ENCODE data around the gene CACNA1S. TPM values are rescaled to one million over a fixed set of nuclear protein-coding genes. Genes with fewer than 3 reads are reported as not detected.

The CACNA1S gene
- not detected in 2 replicates for total RNA-seq (2014; rRNA removed; shearing (Covaris generic); ENCODE audit: low replicate concordance)

GRCh38 chr1:201112173-201112731 is at the start of gene CACNA1S:
Gene CACNA1S (minus strand): TSS chr1:201112426. CDS start chr1:201112339, 87 bp downstream.
- no peak for DNase-seq (ENCODE audit: low read depth)
- in situ Hi-C loops (cut with HindIII; ENCODE audit: low pct_unique_long_range_greater_than_20kb, low sequenced_read_pairs) = no loop called here

- DNase-seq (ENCODE audit: low read depth) = no peak
- in situ Hi-C loops (cut with HindIII; ENCODE audit: low pct_unique_long_range_greater_than_20kb, low sequenced_read_pairs) = no loop called here
These were observed 45.7 kb upstream of the CACNA1S start for GRCh38 chr1:201157949-201158348.

- DNase-seq (ENCODE audit: low read depth) = no peak
- in situ Hi-C loops (cut with HindIII; ENCODE audit: low pct_unique_long_range_greater_than_20kb, low sequenced_read_pairs) = no loop called here
These were observed 44.6 kb upstream of the CACNA1S start for GRCh38 chr1:201156819-201157218.

- no peak for DNase-seq (ENCODE audit: low read depth)
- in situ Hi-C loops (cut with HindIII; ENCODE audit: low pct_unique_long_range_greater_than_20kb, low sequenced_read_pairs) = no loop called here
These were observed 44.1 kb upstream of the CACNA1S start for GRCh38 chr1:201156346-201156745.

GRCh38 chr1:201155354-201155753 is 43.1 kb upstream of the CACNA1S start:
- no peak for DNase-seq (ENCODE audit: low read depth)
- in situ Hi-C loops (cut with HindIII; ENCODE audit: low pct_unique_long_range_greater_than_20kb, low sequenced_read_pairs) = no loop called here

GRCh38 chr1:201154389-201155165 is 42.4 kb upstream of the CACNA1S start, which contains the start of gene TMEM9:
Gene TMEM9 (minus strand): TSS chr1:201154474. CDS start chr1:201153923, 551 bp downstream.
- in situ Hi-C loops (cut with HindIII; ENCODE audit: low pct_unique_long_range_greater_than_20kb, low sequenced_read_pairs) = no loop called here

GRCh38 chr1:201153474-201154388 is 41.5 kb upstream of the CACNA1S start:
- in situ Hi-C loops (cut with HindIII; ENCODE audit: low pct_unique_long_range_greater_than_20kb, low sequenced_read_pairs) = no loop called here
- peak; percentile 50 for DNase-seq (ENCODE audit: low read depth)

More at GRCh38 chr1:201154389-201155165, 42.4 kb upstream of the CACNA1S start, which contains the start of gene TMEM9:
- DNase-seq (ENCODE audit: low read depth) = peak; percentile 93

- in situ Hi-C loops (cut with HindIII; ENCODE audit: low pct_unique_long_range_greater_than_20kb, low sequenced_read_pairs) = no loop called here
These were observed 37.2 kb upstream of the CACNA1S start for GRCh38 chr1:201149400-201149799.

GRCh38 chr1:201147396-201148015 is 35.3 kb upstream of the CACNA1S start:
- no peak for DNase-seq (ENCODE audit: low read depth)
- in situ Hi-C loops (cut with HindIII; ENCODE audit: low pct_unique_long_range_greater_than_20kb, low sequenced_read_pairs) = no loop called here

More at GRCh38 chr1:201149400-201149799, 37.2 kb upstream of the CACNA1S start:
- DNase-seq (ENCODE audit: low read depth) = peak; percentile 45

- in situ Hi-C loops (cut with HindIII; ENCODE audit: low pct_unique_long_range_greater_than_20kb, low sequenced_read_pairs) = no loop called here
- no peak for DNase-seq (ENCODE audit: low read depth)
These were observed 34.6 kb upstream of the CACNA1S start for GRCh38 chr1:201146626-201147390.

- in situ Hi-C loops (cut with HindIII; ENCODE audit: low pct_unique_long_range_greater_than_20kb, low sequenced_read_pairs) = no loop called here
- DNase-seq (ENCODE audit: low read depth) = no peak
These were observed 33.6 kb upstream of the CACNA1S start for GRCh38 chr1:201145816-201146215.

- in situ Hi-C loops (cut with HindIII; ENCODE audit: low pct_unique_long_range_greater_than_20kb, low sequenced_read_pairs) = no loop called here
- no peak for DNase-seq (ENCODE audit: low read depth)
These were observed 32.9 kb upstream of the CACNA1S start for GRCh38 chr1:201145132-201145531.

GRCh38 chr1:201144701-201145100 is 32.5 kb upstream of the CACNA1S start:
- no peak for DNase-seq (ENCODE audit: low read depth)
- in situ Hi-C loops (cut with HindIII; ENCODE audit: low pct_unique_long_range_greater_than_20kb, low sequenced_read_pairs) = no loop called here

- in situ Hi-C loops (cut with HindIII; ENCODE audit: low pct_unique_long_range_greater_than_20kb, low sequenced_read_pairs) = no loop called here
- no peak for DNase-seq (ENCODE audit: low read depth)
These were observed 31.8 kb upstream of the CACNA1S start for GRCh38 chr1:201143726-201144635.

- in situ Hi-C loops (cut with HindIII; ENCODE audit: low pct_unique_long_range_greater_than_20kb, low sequenced_read_pairs) = no loop called here
- no peak for DNase-seq (ENCODE audit: low read depth)
These were observed 30.9 kb upstream of the CACNA1S start for GRCh38 chr1:201142849-201143725.

All from Caki2 (cell line).